HUES6 (cell line): ENCODE results near the gene SNTG2.

ENCODE experiments used
- H3K27ac ChIP-seq: 2 replicates; pipeline ENCODE4 v1.7.0; 2013; ENCODE audit warnings: low read depth, mild to moderate bottlenecking, low read length, inconsistent platforms
- H3K27me3 ChIP-seq: 2 replicates; pipeline ENCODE4 v1.6.1; 2013; ENCODE audit warnings: low read length; ENCODE audit not compliant: control insufficient read depth, insufficient read depth
- H3K36me3 ChIP-seq: 2 replicates; pipeline ENCODE4 v1.6.1; 2013; ENCODE audit warnings: low read length; ENCODE audit not compliant: control insufficient read depth, insufficient read depth
- H3K4me1 ChIP-seq: 2 replicates; pipeline ENCODE4 v1.6.1; 2013; ENCODE audit warnings: low read length; ENCODE audit not compliant: control insufficient read depth, insufficient read depth
- H3K4me3 ChIP-seq: 2 replicates; pipeline ENCODE4 v1.5.1; 2013; ENCODE audit warnings: low read depth, low read length
- H3K9ac ChIP-seq: one replicate; pipeline ENCODE4 v1.6.1; 2013; ENCODE audit warnings: mild to moderate bottlenecking, low read length
- H3K9me3 ChIP-seq: 2 replicates; pipeline ENCODE4 v1.6.1; 2013; ENCODE audit warnings: low read depth, low read length; ENCODE audit not compliant: control insufficient read depth, insufficient read depth

Gene SNTG2

DNA sequence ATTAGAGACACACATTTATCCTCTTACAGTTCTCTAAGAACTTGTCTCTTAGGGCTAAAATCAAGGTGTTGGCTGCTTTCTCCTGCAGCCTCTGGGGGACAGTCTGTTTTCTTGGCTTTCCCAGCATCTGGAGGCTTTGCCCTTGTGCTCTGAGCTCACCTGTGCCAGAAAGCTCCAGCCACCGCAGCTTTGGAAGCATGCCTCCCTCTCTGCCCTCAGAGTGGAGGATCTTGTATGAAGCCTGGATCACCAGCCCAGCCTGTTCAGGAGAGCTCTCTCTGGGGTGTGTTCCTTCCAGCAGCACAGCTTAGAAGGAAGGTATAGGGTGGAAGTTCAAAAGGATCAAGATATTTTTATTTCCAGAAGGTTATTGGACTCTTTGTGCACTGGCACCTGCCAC, 409.5 kb downstream of the SNTG2 start:
- Histone ChIP-seq H3K4me1 (no peaks in the 10 kb centered on the region), H3K36me3 (no peaks in the 10 kb centered on the region), H3K4me3 (no peak overlapping the region), H3K9ac (no peak overlapping the region), H3K27ac (no peak overlapping the region), H3K27me3 (no peaks in the 10 kb centered on the region), H3K9me3 (0 out of 2 replicates have a peak, but pooled peaks cover 5% of the 10 kb centered on the region)

GRCh38 chr2:1360557-1361250, 410.1 kb downstream of the SNTG2 start:
- Histone ChIP-seq H3K9me3 (0 out of 2 replicates have a peak, but pooled peaks cover 5% of the 10 kb centered on the region), H3K27ac (no peak overlapping the region), H3K9ac (no peak overlapping the region), H3K4me3 (no peak overlapping the region), H3K27me3 (no peaks in the 10 kb centered on the region), H3K4me1 (no peaks in the 10 kb centered on the region), H3K36me3 (no peaks in the 10 kb centered on the region)

GRCh38 chr2:1363367-1363766, 412.7 kb downstream of the SNTG2 start:
- Histone ChIP-seq H3K27ac (no peak overlapping the region), H3K9ac (no peak overlapping the region), H3K9me3 (0 out of 2 replicates have a peak, but pooled peaks cover 5% of the 10 kb centered on the region), H3K4me3 (no peak overlapping the region), H3K36me3 (no peaks in the 10 kb centered on the region), H3K27me3 (no peaks in the 10 kb centered on the region), H3K4me1 (no peaks in the 10 kb centered on the region)

GRCh38 chr2:1366546-1367134, 416.0 kb downstream of the SNTG2 start:
- no peak overlapping the region for H3K27ac ChIP-seq
- H3K27me3 ChIP-seq: no peaks in the 10 kb centered on the region
- no peaks in the 10 kb centered on the region for H3K4me1 ChIP-seq
- H3K36me3 ChIP-seq: no peaks in the 10 kb centered on the region
- H3K9me3 ChIP-seq: 0 out of 2 replicates have a peak, but pooled peaks cover 5% of the 10 kb centered on the region
- no peak overlapping the region for H3K4me3 ChIP-seq
- H3K9ac ChIP-seq: no peak overlapping the region

DNA sequence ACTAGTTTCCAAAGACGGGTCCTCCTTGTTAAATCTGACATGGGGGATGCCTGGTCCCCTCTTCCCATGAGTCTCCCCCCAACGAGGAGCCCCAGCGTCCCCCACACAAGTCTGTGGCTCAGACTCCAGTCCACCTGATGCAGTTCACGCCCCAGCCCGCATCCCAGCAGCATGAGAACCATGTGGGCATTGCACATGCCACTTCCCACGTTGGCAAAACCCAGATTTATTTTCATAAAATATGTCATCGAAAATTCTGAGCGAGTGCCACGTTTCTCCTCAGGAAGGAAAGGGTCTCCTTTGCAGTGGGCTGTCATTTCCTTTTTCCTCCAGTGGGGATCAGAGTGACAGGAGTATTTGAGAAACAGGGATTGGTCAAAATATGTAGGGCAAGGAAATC, 417.0 kb downstream of the SNTG2 start:
- H3K36me3 ChIP-seq: no peaks in the 10 kb centered on the region
- no peak overlapping the region for H3K9ac ChIP-seq
- no peak overlapping the region for H3K27ac ChIP-seq
- H3K4me3 ChIP-seq: no peak overlapping the region
- no peaks in the 10 kb centered on the region for H3K4me1 ChIP-seq
- no peaks in the 10 kb centered on the region for H3K9me3 ChIP-seq
- H3K27me3 ChIP-seq: no peaks in the 10 kb centered on the region

GRCh38 chr2:1369905-1370304, 419.3 kb downstream of the SNTG2 start:
- Histone ChIP-seq H3K9ac (no peak overlapping the region), H3K9me3 (no peaks in the 10 kb centered on the region), H3K36me3 (no peaks in the 10 kb centered on the region), H3K27ac (no peak overlapping the region), H3K27me3 (no peaks in the 10 kb centered on the region), H3K4me1 (no peaks in the 10 kb centered on the region), H3K4me3 (no peak overlapping the region)

GRCh38 chr2:1370461-1370860, 419.8 kb downstream of the SNTG2 start:
- Histone ChIP-seq H3K9ac (no peak overlapping the region), H3K27ac (no peak overlapping the region), H3K4me3 (no peak overlapping the region), H3K9me3 (no peaks in the 10 kb centered on the region), H3K36me3 (no peaks in the 10 kb centered on the region), H3K27me3 (no peaks in the 10 kb centered on the region), H3K4me1 (no peaks in the 10 kb centered on the region)

DNA sequence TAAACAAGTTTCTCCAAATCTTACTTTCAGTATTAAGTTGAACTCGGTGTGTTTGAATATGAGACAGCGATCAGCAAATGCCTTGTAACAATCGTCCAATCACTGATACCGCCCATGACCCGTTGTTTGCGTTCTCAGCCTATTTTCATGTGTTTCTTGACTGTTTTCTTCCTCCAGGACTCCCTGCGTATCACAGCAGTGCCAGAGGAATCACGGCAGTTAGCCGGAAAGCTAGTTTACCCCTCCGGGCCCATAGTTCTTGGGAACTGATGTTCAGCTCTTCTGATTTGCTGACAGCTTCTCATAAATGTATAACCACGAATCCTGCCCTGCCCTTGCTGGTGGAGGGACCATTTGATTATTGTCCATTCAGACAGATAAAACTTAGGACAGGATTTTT, 420.4 kb downstream of the SNTG2 start:
- Histone ChIP-seq H3K36me3 (no peaks in the 10 kb centered on the region), H3K9me3 (no peaks in the 10 kb centered on the region), H3K27me3 (no peaks in the 10 kb centered on the region), H3K4me3 (no peak overlapping the region), H3K9ac (no peak overlapping the region), H3K27ac (no peak overlapping the region), H3K4me1 (no peaks in the 10 kb centered on the region)

DNA sequence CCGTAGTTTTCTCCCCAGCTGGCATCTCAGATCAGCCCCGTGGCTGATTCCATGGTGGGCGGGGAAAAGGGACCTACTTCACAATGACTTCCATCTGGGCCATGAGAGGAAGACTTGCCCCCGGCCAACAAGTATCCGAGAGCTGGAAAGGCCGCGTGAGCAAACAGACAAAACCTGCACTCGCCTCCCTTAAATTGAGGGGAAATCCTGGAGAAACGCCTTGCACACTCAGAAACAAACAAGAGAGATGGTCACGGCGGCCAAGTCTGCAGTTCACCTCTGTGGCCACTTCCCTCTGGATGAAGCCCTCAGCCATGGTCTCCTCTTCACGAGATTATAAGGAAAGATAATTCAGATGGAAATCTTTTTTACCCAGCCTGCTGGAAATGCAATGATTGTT, 423.2 kb downstream of the SNTG2 start:
- H3K27me3 ChIP-seq: no peaks in the 10 kb centered on the region

GRCh38 chr2:1374287-1374686, 423.6 kb downstream of the SNTG2 start:
- no peaks in the 10 kb centered on the region for H3K36me3 ChIP-seq
- no peak overlapping the region for H3K9ac ChIP-seq
- no peaks in the 10 kb centered on the region for H3K4me1 ChIP-seq
- no peak overlapping the region for H3K4me3 ChIP-seq
- H3K9me3 ChIP-seq: no peaks in the 10 kb centered on the region
- H3K27ac ChIP-seq: no peak overlapping the region
- no peaks in the 10 kb centered on the region for H3K27me3 ChIP-seq

More for the DNA sequence above, 423.2 kb downstream of the SNTG2 start:
- no peaks in the 10 kb centered on the region for H3K9me3 ChIP-seq
- H3K4me1 ChIP-seq: no peaks in the 10 kb centered on the region
- H3K9ac ChIP-seq: no peak overlapping the region
- no peaks in the 10 kb centered on the region for H3K36me3 ChIP-seq
- H3K27ac ChIP-seq: no peak overlapping the region
- H3K4me3 ChIP-seq: no peak overlapping the region

- Histone ChIP-seq H3K9ac (no peak overlapping the region), H3K36me3 (no peaks in the 10 kb centered on the region), H3K27me3 (no peaks in the 10 kb centered on the region)
Measured at GRCh38 chr2:1375794-1376193, 425.1 kb downstream of the SNTG2 start.

More at GRCh38 chr2:1375794-1376193, 425.1 kb downstream of the SNTG2 start:
- H3K4me1 ChIP-seq: no peaks in the 10 kb centered on the region
- no peak overlapping the region for H3K27ac ChIP-seq
- H3K4me3 ChIP-seq: no peak overlapping the region
- H3K9me3 ChIP-seq: no peaks in the 10 kb centered on the region
